K562 (cell line): ENCODE results near the gene RAB31. TPM values are rescaled to one million over a fixed set of nuclear protein-coding genes. Genes with fewer than 3 reads are reported as not detected.

ENCODE experiments used
- CBX5 ChIP-seq: IDR thresholded peaks from 2 replicates; pipeline ENCODE4 v1.6.1; 2014; ENCODE audit warnings: low read depth, borderline replicate concordance
- CCNT2 ChIP-seq: IDR thresholded peaks from 2 replicates; pipeline ENCODE4 v1.6.1; 2011; ENCODE audit warnings: borderline replicate concordance, low read depth, mild to moderate bottlenecking, moderate library complexity, mixed read lengths, low read length; ENCODE audit not compliant: insufficient read length; ENCODE audit errors: extremely low read depth
- GTF2F1 ChIP-seq: IDR thresholded peaks from 2 replicates; pipeline ENCODE4 v1.6.1; 2011; ENCODE audit warnings: low read depth, low read length, improper control_type of control experiment
- HNRNPLL ChIP-seq: fragments of 200-400 bp; formaldehyde crosslinking; IDR thresholded peaks from 2 replicates; pipeline ENCODE4 v1.6.1; 2017; ENCODE audit warnings: low read length, low read depth, mild to moderate bottlenecking; ENCODE audit not compliant: poor library complexity, severe bottlenecking
- ILK ChIP-seq: fragments of 450-650 bp; IDR thresholded peaks from 2 replicates; pipeline ENCODE4 v1.6.1; 2016; ENCODE audit warnings: missing genetic modification characterization, low read depth, mild to moderate bottlenecking, missing compliant biosample characterization, moderate library complexity, borderline replicate concordance
- IRF9 ChIP-seq: fragments of 450-650 bp; IDR thresholded peaks from 2 replicates; pipeline ENCODE4 v1.6.1; 2016; ENCODE audit warnings: missing biosample characterization, missing genetic modification characterization
- MEF2A ChIP-seq: IDR thresholded peaks from 2 replicates; pipeline ENCODE4 v1.6.1; 2011; ENCODE audit warnings: low read depth, mild to moderate bottlenecking, low read length, moderate library complexity; ENCODE audit not compliant: control insufficient read depth
- NCOA1 ChIP-seq: fragments of 450-650 bp; IDR thresholded peaks from 2 replicates; pipeline ENCODE4 v1.6.1; 2016; ENCODE audit warnings: low read depth
- PHF8 ChIP-seq: fragments of 200-600 bp; sonication (generic); IDR thresholded peaks from 2 replicates; pipeline ENCODE4 v1.6.1; 2012; ENCODE audit warnings: mixed run types, mild to moderate bottlenecking, inconsistent platforms, low read length, moderate library complexity, borderline replicate concordance
- PYGO2 ChIP-seq: fragments of 450-650 bp; IDR thresholded peaks from 2 replicates; pipeline ENCODE4 v1.6.1; 2016; ENCODE audit warnings: mild to moderate bottlenecking, missing genetic modification characterization, moderate library complexity, missing compliant biosample characterization
- RCOR1 ChIP-seq, 2 experiments: IDR thresholded peaks; 2 replicates each; pipeline ENCODE4 v1.6.1; 2012; ENCODE audit warnings: low read depth in 2 of 2, low read length in 2 of 2, borderline replicate concordance in 1 of 2, improper control_type of control experiment in 1 of 2
- TAF15 ChIP-seq: fragments of 200-400 bp; formaldehyde crosslinking; IDR thresholded peaks from 2 replicates; pipeline ENCODE4 v1.6.1; 2017; ENCODE audit warnings: mild to moderate bottlenecking, low read depth, low read length, moderate library complexity
- TEAD4 ChIP-seq, 2 experiments: sonication (generic) in 1 of 2; formaldehyde crosslinking in 1 of 2; IDR thresholded peaks; 2 replicates each; pipeline versions ENCODE4 v1.6.1 to v1.8.0; 2012 to 2022; ENCODE audit warnings: borderline replicate concordance in 1 of 2, inconsistent platforms in 1 of 2, low read length in 1 of 2, mild to moderate bottlenecking in 1 of 2, missing genetic modification reagents in 1 of 2
- ZFP36 ChIP-seq: fragments of 150-350 bp; IDR thresholded peaks from 2 replicates; pipeline ENCODE4 v1.6.1; 2018; ENCODE audit warnings: low read length, low read depth; ENCODE audit not compliant: partially characterized antibody
- ZMIZ1 ChIP-seq, 2 experiments: fragments of 150-350 bp in 1 of 2; IDR thresholded peaks; 2 replicates each; pipeline ENCODE4 v1.6.1; 2012 to 2016; ENCODE audit warnings: low read depth in 2 of 2, low read length in 2 of 2, mild to moderate bottlenecking in 1 of 2, moderate library complexity in 1 of 2
- ZNF174 ChIP-seq: fragments of 250-450 bp; sonication (Bioruptor Pico); IDR thresholded peaks from 2 replicates; pipeline ENCODE4 v1.4.0; 2020; ENCODE audit warnings: mild to moderate bottlenecking
- ZNF707 ChIP-seq: fragments of 250-450 bp; sonication (Bioruptor Pico); conservative IDR thresholded peaks from 2 replicates; pipeline ENCODE4 v1.8.0; 2022; ENCODE audit warnings: inconsistent platforms, mild to moderate bottlenecking, moderate library complexity
- polyA plus RNA-seq, 8 experiments: library from polyadenylated mRNA; depleted of rRNA in 4 of 8; stranded (reverse) in 5 of 8; unstranded in 3 of 8; fragments of >200 nt; fragmentation: Nextera tagmentation in 2 of 8; fragmentation: Illumina TruSeq in 1 of 8; extraction: Ambion mirVana in 2 of 8; extraction: Trizol in 1 of 8; gene quantifications; 2 replicates each; pipeline versions ENCODE4 v1.2.1 to v1.2.3, GENCODE V29; 2011 to 2014; ENCODE audit warnings: inconsistent platforms in 1 of 8, missing spikeins in 1 of 8
- total RNA-seq, 7 experiments: library from RNA; depleted of rRNA in 6 of 7; stranded (reverse); fragments of >200 nt in 6 of 7; fragmentation: Illumina TruSeq in 2 of 7; extraction: Trizol in 2 of 7; gene quantifications; 2 replicates each; pipeline versions ENCODE4 v1.2.1 to v1.2.3, GENCODE V29; 2011 to 2021; ENCODE audit warnings: low replicate concordance in 1 of 7

Gene RAB31
- total and polyA plus RNA-seq, 9 of the 15 experiments (the other 6 are each of a cell fraction or from before 2014, with no cell fraction given): 20.7 to 70.4 (median 41.3) TPM

- no peak for TF ChIP-seq TAF15
- TF ChIP-seq ZMIZ1 (IDR thresholded peaks at IDR 0.05; ENCODE audit: low read depth in 2 of 2, low read length in 2 of 2): 0 out of 4 replicates have a peak, but pooled peaks of 1 of the 2 experiments have one; percentile 47
- no peak for TF ChIP-seq ILK (tag)
- TF ChIP-seq PYGO2: 0 out of 2 replicates have a peak, but pooled peaks have one; percentile 47
- 0 out of 2 replicates have a peak, but pooled peaks have one; percentile 60 for TF ChIP-seq GTF2F1
- TF ChIP-seq TEAD4 (IDR thresholded peaks at IDR 0.05; ENCODE audit: low read length): peak; percentile 75
- no peak for TF ChIP-seq TEAD4 (CRISPR knock-in tag; IDR thresholded peaks at IDR 0.05; ENCODE audit: borderline replicate concordance)
- TF ChIP-seq ZNF174 (CRISPR knock-in tag): no peak
- TF ChIP-seq RCOR1 (IDR thresholded peaks at IDR 0.05; ENCODE audit: borderline replicate concordance in 1 of 2, low read depth in 2 of 2, low read length in 2 of 2): peak in 1 of 2 experiments; percentile 69; a peak in 2 of 4 replicates
- TF ChIP-seq ZFP36: no peak
- TF ChIP-seq HNRNPLL: no peak
- peak; percentile 18; the same call in 1 of the 2 replicates for TF ChIP-seq PHF8
- peak; percentile 68; the same call in 1 of the 2 replicates for TF ChIP-seq MEF2A
- peak; percentile 80; the same call in 1 of the 2 replicates for TF ChIP-seq NCOA1
- no peak for TF ChIP-seq CBX5
- TF ChIP-seq IRF9 (tag): peak; percentile 37; the same call in 1 of the 2 replicates
- TF ChIP-seq ZNF707 (CRISPR knock-in tag): no peak
- TF ChIP-seq CCNT2: peak; percentile 66
Measured at GRCh38 chr18:9898792-9899549, 190.9 kb downstream of the RAB31 start (continued).
